ENCODE results near the gene ALKBH5.

The ALKBH5 gene

GRCh38 chr17:18245038-18245776, 61.6 kb downstream of the ALKBH5 start:
- Histone ChIP-seq H3K4me1 (no peaks in the 10 kb centered on the region), H3K4me2 (ENCODE audit: low read length) (no peak overlapping the region), H3K36me3 (ENCODE audit: control insufficient read depth, insufficient read depth, low read length) (no peaks in the 10 kb centered on the region), H3K79me2 (no peaks in the 10 kb centered on the region), H3K9me3 (ENCODE audit: control insufficient read depth, low read length) (no peaks in the 10 kb centered on the region), H2AFZ (no peak overlapping the region), H3K9ac (no peak overlapping the region), H3K4me3 (ENCODE audit: low read depth, low read length) (no peak overlapping the region), H3K27ac (no peak overlapping the region), H3K27me3 (ENCODE audit: control insufficient read depth, insufficient read depth, low read length) (no peaks in the 10 kb centered on the region)
- TF ChIP-seq CTCF (IDR thresholded peaks at IDR 0.05) = no peak

GRCh38 chr17:18246109-18246725, 62.6 kb downstream of the ALKBH5 start:
- no peak overlapping the region for H3K4me3 ChIP-seq (ENCODE audit: low read depth, low read length)

GRCh38 chr17:18246880-18247612, 63.4 kb downstream of the ALKBH5 start:
- Histone ChIP-seq H3K27ac (no peak overlapping the region), H3K9ac (no peak overlapping the region), H3K79me2 (peaks cover 4% of the 10 kb centered on the region), H3K9me3 (ENCODE audit: control insufficient read depth, low read length) (no peaks in the 10 kb centered on the region), H3K4me1 (no peaks in the 10 kb centered on the region), H3K36me3 (ENCODE audit: control insufficient read depth, insufficient read depth, low read length) (no peaks in the 10 kb centered on the region), H3K27me3 (ENCODE audit: control insufficient read depth, insufficient read depth, low read length) (no peaks in the 10 kb centered on the region), H3K4me3 (ENCODE audit: low read depth, low read length) (no peak overlapping the region), H3K4me2 (ENCODE audit: low read length) (no peak overlapping the region), H2AFZ (no peak overlapping the region)
- TF ChIP-seq CTCF (IDR thresholded peaks at IDR 0.05) = no peak

More at GRCh38 chr17:18246109-18246725, 62.6 kb downstream of the ALKBH5 start:
- Histone ChIP-seq H3K4me1 (no peaks in the 10 kb centered on the region), H3K27ac (no peak overlapping the region), H3K9me3 (ENCODE audit: control insufficient read depth, low read length) (no peaks in the 10 kb centered on the region), H3K36me3 (ENCODE audit: control insufficient read depth, insufficient read depth, low read length) (no peaks in the 10 kb centered on the region), H3K4me2 (ENCODE audit: low read length) (no peak overlapping the region), H3K9ac (no peak overlapping the region), H2AFZ (no peak overlapping the region), H3K27me3 (ENCODE audit: control insufficient read depth, insufficient read depth, low read length) (no peaks in the 10 kb centered on the region), H3K79me2 (no peaks in the 10 kb centered on the region)
- no peak for TF ChIP-seq CTCF (IDR thresholded peaks at IDR 0.05)

- no peaks in the 10 kb centered on the region for H3K36me3 ChIP-seq (ENCODE audit: control insufficient read depth, insufficient read depth, low read length)
- no peak for TF ChIP-seq CTCF (IDR thresholded peaks at IDR 0.05)
- H3K4me2 ChIP-seq (ENCODE audit: low read length) = no peak overlapping the region
- peaks cover 4% of the 10 kb centered on the region for H3K79me2 ChIP-seq
- H2AFZ ChIP-seq = no peak overlapping the region
- no peaks in the 10 kb centered on the region for H3K27me3 ChIP-seq (ENCODE audit: control insufficient read depth, insufficient read depth, low read length)
- H3K9ac ChIP-seq = no peak overlapping the region
- H3K4me3 ChIP-seq (ENCODE audit: low read depth, low read length) = no peak overlapping the region
- H3K27ac ChIP-seq = no peak overlapping the region
- H3K4me1 ChIP-seq = no peaks in the 10 kb centered on the region
- H3K9me3 ChIP-seq (ENCODE audit: control insufficient read depth, low read length) = no peaks in the 10 kb centered on the region
Measured at GRCh38 chr17:18247613-18248001, 64.0 kb downstream of the ALKBH5 start.
